Central memory CD8-positive, alpha-beta T cell (primary cell): Measurements from ENCODE around the gene ZNF608.

ENCODE experiments used
- ATAC-seq: fragments of 150-1000 bp; cut with Tn5 transposase; replicated peaks from 2 replicates; pipeline ENCODE4 v1.10.0; 2022; ENCODE audit warnings: mild to moderate bottlenecking, moderate FRiP score, moderate number of reproducible peaks; ENCODE audit not compliant: poor library complexity, severe bottlenecking; ENCODE audit errors: extremely low read depth
- DNase-seq, 2 donors: peaks; one replicate each; pipeline ENCODE4 v3.0.0; 2021; ENCODE audit warnings: low spot score in 2 of 2
- H3K27ac Mint-ChIP-seq: one replicate; pipeline ENCODE4 v1.8.0; 2022; ENCODE audit warnings: low read depth, mild to moderate bottlenecking, moderate library complexity, mixed read lengths
- H3K27me3 Mint-ChIP-seq: one replicate; pipeline ENCODE4 v1.8.0; 2022; ENCODE audit warnings: mixed read lengths
- H3K36me3 Mint-ChIP-seq: one replicate; pipeline ENCODE4 v1.8.0; 2022; ENCODE audit warnings: mild to moderate bottlenecking, moderate library complexity, mixed read lengths; ENCODE audit not compliant: insufficient read depth
- H3K4me1 Mint-ChIP-seq: one replicate; pipeline ENCODE4 v1.8.0; 2022; ENCODE audit warnings: mixed read lengths
- H3K4me3 Mint-ChIP-seq: one replicate; pipeline ENCODE4 v1.8.0; 2022; ENCODE audit warnings: mild to moderate bottlenecking, moderate library complexity, mixed read lengths
- H3K9me3 Mint-ChIP-seq: one replicate; pipeline ENCODE4 v1.8.0; 2022; ENCODE audit warnings: mixed read lengths

The ZNF608 gene

DNA sequence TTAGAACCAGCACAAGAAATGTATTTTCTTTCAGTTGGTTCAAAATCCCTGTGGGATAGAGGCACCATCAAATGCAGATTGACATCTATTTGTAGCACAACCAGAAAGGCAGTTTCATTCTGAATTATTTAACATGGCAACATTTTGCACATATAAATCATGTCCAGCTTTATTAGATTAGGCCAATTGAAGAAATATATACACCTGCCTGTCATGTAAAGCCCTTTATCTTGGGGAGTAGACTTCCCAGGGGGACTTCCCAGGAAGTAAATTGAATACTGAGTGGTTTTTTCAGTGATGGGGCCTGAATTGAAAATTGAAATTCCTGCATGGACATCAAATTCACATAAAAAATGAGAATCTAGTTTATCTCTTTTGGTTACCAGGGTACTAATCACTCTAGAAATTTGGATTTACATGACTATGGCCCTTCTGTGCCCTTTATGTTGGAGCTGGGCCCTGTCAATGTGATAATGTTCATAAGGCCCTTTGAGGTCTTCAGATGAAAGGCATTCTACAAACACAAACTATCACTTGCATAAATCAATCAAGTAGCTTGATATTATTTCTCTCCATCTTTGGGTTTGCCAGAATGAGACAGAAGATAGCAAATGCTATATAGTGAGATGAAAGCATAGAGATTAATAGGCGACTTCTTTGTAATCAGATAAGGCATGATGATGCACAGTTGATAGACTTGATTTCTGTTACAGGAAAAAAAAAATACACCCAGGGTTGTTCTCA is 26.2 kb upstream of the ZNF608 start:
- Mint-ChIP-seq H3K9me3 (peaks cover 16% of the 10 kb centered on the region), H3K27me3 (no peaks in the 10 kb centered on the region), H3K36me3 (no peaks in the 10 kb centered on the region), H3K4me3 (no peak overlapping the region), H3K27ac (no peak overlapping the region), H3K4me1 (no peaks in the 10 kb centered on the region)
- DNase-seq (no peak), ATAC-seq (no peak)

DNA sequence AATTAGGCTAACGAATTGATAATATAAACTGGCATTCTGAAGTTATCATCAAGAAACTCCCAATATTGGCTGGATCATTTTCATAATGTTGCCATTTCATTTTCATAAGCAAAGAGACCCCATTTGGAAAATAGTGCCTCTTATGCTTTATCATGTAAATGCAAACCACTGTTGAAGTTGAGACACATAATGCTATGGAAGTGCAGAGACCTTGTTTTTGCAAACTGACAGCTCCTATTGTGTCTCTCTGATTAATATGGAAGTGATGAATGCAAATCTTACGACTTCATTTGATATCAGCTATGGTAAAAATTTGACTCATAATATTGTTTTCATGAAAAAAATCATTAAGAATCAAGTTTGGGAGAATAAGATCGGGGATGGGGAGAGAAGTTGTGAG is 25.3 kb upstream of the ZNF608 start:
- DNase-seq = no peak
- no peaks in the 10 kb centered on the region for H3K36me3 Mint-ChIP-seq
- peaks cover 16% of the 10 kb centered on the region for H3K9me3 Mint-ChIP-seq
- no peak overlapping the region for H3K27ac Mint-ChIP-seq
- H3K4me3 Mint-ChIP-seq = no peak overlapping the region
- H3K4me1 Mint-ChIP-seq = no peaks in the 10 kb centered on the region
- H3K27me3 Mint-ChIP-seq = no peaks in the 10 kb centered on the region
- no peak for ATAC-seq

DNA sequence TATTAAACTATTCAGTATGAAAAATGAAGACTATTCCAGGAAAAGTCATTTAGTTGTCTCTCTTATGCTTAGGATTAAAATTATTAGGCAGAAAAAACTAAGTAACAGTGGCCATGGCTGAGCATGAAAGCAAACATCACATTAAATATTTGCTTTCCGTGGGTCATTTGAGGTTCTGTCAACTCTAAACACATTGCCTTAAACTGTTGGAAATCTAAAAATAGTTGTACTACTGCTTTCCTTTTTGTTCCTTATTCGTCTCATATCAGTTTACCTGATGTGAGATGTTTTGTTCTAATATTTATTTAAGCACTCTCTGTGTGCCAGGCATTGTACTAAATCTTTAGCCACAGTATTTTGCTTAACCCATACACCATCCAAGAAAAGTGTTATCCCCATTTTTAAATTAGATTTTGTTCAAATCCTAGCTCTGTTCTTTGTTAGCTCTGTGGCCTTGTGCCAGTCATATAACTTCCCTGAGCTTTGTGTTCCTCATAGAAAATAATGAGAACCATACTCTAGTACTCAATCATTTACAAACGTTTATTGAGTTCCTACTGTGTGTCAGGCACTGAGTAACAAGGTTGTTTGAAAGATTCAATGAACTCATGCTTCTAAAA is 18.7 kb upstream of the ZNF608 start:
- ATAC-seq (no peak), DNase-seq (no peak)
- Mint-ChIP-seq H3K27me3 (no peaks in the 10 kb centered on the region), H3K4me3 (no peak overlapping the region), H3K4me1 (no peaks in the 10 kb centered on the region), H3K9me3 (peaks cover 20% of the 10 kb centered on the region), H3K36me3 (no peaks in the 10 kb centered on the region), H3K27ac (no peak overlapping the region)

DNA sequence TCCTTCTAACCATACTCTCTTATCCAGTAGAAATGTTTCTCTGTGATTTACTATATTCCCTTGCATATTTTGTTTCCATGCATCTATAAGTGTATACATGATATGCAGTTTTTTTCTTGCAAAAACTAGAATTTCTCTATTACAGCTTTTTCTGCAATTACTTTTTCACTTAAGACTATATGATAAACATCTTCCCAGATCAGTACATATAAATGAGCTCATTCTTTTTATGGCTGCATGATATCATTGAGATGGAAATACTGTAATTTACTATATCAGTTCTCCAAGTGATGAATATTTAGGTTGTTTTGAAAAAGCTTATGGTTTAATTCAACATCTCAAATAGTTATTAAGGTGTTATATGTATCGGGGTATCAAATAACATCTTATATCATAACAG is 18.1 kb upstream of the ZNF608 start:
- no peaks in the 10 kb centered on the region for H3K36me3 Mint-ChIP-seq
- DNase-seq (no peak), ATAC-seq (no peak)
- H3K27me3 Mint-ChIP-seq = no peaks in the 10 kb centered on the region
- no peaks in the 10 kb centered on the region for H3K4me1 Mint-ChIP-seq
- H3K9me3 Mint-ChIP-seq = peaks cover 15% of the 10 kb centered on the region
- no peak overlapping the region for H3K4me3 Mint-ChIP-seq
- H3K27ac Mint-ChIP-seq = no peak overlapping the region

DNA sequence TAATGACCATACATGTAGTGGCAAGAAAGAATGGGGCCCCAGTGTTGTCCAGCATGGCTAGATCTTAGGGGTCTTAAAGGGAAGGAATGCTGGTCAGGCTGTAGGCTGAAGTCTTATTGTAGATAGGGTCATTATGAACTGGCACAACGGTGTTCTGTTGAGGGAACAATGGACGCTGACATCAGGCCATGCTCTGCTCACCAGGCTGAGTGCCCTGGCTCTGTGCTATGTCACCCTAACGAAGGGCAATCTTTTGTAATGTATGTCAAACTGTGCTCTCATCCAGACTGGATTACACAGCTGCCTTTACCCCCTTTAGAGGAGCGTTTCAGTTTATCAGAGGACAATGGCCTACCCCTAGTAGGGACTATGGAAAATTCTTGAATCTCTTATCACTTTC is 14.6 kb upstream of the ZNF608 start:
- H3K27ac Mint-ChIP-seq = no peak overlapping the region
- H3K36me3 Mint-ChIP-seq = no peaks in the 10 kb centered on the region
- no peaks in the 10 kb centered on the region for H3K4me1 Mint-ChIP-seq
- peaks cover 10% of the 10 kb centered on the region for H3K9me3 Mint-ChIP-seq
- no peak overlapping the region for H3K4me3 Mint-ChIP-seq
- no peak for ATAC-seq
- no peaks in the 10 kb centered on the region for H3K27me3 Mint-ChIP-seq
- no peak for DNase-seq

DNA sequence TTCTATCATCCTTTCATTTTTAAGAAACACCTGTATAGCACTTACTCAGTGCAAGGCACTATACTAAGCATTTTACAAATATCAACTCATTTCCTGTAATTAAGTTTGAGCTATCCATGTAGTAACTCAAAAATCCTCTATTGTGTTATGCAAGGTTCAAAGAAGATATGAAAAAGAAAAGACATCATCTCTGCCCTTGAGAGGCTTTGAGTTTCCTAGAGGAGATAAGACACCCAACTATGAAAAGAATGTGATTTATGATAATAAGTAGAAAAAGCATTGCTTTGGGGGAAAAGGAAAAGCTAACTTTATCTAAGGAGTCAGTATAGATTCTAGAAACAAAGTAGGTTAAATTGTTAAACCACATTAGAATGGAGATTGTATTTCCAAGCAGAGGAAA is 14.2 kb upstream of the ZNF608 start:
- no peak for DNase-seq
- ATAC-seq = no peak
- Mint-ChIP-seq H3K27ac (no peak overlapping the region), H3K4me1 (no peaks in the 10 kb centered on the region), H3K27me3 (no peaks in the 10 kb centered on the region), H3K36me3 (no peaks in the 10 kb centered on the region), H3K4me3 (no peak overlapping the region), H3K9me3 (peaks cover 10% of the 10 kb centered on the region)

DNA sequence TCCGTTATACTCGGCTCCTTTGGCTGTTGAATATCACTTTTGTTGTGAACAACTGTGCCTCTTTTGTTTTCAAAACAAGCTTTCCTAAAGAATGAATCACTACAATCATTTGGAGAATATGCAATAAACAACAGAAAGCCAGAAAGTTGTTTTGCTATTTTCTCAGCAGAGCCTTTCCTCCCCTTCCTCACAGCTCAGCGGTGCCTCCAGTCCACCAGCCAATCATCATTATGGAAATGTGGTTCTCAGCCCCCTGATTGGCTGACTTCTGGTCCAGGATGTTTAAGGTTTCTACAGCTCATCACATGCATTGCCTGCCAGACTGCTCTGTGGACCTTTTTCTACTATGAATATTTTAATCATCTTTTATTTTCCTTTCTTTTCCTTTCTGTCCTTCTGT is 9.1 kb upstream of the ZNF608 start:
- Mint-ChIP-seq H3K9me3 (no peaks in the 10 kb centered on the region), H3K36me3 (no peaks in the 10 kb centered on the region), H3K27ac (no peak overlapping the region), H3K27me3 (no peaks in the 10 kb centered on the region), H3K4me3 (no peak overlapping the region), H3K4me1 (no peaks in the 10 kb centered on the region)
- DNase-seq (no peak), ATAC-seq (no peak)

DNA sequence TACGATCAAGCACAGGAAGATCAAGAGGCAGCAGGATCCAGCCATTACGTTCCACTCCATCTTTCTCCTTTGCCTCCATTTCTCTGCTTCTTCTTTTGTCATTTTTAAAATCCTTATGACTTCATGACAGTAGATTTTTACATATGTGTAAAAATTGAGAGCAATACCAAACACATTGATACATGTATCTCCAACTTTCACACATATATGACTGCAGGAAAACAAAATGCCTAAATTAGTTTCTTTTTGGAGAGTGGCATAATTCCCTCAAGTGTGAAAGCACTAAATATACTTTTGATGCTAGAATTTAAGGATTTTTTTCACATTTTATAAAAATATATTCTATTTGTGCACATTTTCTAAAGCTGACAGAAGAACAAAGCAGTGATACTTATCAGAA is 8.6 kb upstream of the ZNF608 start:
- Mint-ChIP-seq H3K36me3 (no peaks in the 10 kb centered on the region), H3K4me1 (no peaks in the 10 kb centered on the region), H3K4me3 (no peak overlapping the region), H3K27me3 (no peaks in the 10 kb centered on the region), H3K27ac (no peak overlapping the region), H3K9me3 (no peaks in the 10 kb centered on the region)
- no peak for DNase-seq
- ATAC-seq = no peak

DNA sequence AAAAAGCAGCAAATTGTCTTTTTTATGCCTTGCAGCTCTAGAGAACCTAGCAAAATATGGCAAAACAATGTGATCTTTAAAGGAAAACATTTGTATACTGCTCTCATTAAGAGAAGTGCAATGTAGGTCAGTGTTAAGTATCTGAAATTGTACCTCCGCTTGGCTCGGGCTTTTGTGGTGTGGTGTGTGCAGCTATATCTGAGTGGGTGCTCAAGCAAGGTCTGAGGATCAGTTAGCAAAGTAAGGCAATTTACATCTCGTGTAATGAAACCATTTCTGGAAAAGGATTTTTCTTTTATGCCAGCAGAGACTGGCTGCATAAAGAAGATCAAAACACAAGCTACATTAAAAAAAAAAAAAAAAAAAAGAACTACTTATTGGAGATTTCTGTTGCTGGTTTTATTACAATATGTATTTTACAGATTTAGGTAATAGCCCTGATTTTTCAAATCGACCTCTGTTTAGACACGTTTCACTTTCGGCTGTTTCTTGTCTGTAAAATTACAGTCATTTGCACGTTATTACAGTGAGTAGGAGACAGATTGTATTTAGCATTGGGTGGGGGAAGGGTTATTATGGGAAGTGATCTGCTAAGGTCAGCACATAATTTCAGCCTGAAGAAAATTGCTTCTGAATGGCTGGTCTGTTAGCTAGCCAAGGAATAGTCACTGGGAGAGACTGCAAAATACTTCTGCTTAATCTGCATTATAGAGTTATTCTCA is 7.9 kb upstream of the ZNF608 start:
- Mint-ChIP-seq H3K27me3 (no peaks in the 10 kb centered on the region), H3K4me1 (no peaks in the 10 kb centered on the region), H3K36me3 (no peaks in the 10 kb centered on the region), H3K27ac (no peak overlapping the region), H3K4me3 (no peak overlapping the region), H3K9me3 (no peaks in the 10 kb centered on the region)
- ATAC-seq (no peak), DNase-seq (no peak)

DNA sequence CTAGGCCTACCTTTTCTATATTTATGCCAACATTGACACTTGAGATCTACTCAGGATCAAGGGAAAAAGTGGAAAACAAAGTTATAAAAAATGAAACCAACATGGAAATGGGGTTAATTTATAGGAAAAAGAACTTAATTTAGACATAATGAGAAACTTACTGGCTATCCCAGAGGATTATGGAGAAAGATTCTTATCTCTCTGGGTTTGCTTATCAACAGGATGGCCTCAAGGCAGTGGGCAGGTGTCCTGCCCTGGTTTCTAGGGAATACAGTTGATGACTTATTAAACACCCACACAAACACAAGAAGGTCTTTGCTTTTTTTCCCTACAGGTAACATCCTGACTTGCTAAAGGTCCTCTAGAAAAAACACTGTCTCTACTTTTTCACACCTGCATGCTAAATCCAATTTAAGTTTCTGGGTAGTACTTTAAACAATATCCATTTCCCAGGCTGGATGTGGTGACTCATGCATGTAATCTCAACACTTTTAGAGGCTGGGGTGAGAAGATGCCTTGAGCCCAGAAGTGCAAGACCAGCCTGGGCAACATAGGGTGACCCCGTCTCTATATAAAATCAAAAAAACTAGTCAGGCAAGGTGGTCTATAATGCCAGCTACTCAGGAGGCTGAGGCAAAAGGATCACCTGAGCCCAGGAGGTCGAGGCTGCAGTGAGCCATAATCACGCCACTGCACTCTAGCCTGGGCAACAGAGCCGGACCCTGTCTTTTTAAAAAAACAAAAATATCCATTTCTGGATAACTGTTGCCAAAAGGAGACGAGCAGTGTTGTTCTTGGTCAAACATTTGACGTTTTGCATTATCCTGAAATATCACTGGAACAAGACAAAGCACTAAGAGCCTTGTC is 6.6 kb upstream of the ZNF608 start:
- Mint-ChIP-seq H3K4me1 (no peaks in the 10 kb centered on the region), H3K27me3 (peaks cover 12% of the 10 kb centered on the region), H3K9me3 (no peaks in the 10 kb centered on the region), H3K36me3 (no peaks in the 10 kb centered on the region), H3K27ac (no peak overlapping the region), H3K4me3 (no peak overlapping the region)
- ATAC-seq (no peak), DNase-seq (no peak)

DNA sequence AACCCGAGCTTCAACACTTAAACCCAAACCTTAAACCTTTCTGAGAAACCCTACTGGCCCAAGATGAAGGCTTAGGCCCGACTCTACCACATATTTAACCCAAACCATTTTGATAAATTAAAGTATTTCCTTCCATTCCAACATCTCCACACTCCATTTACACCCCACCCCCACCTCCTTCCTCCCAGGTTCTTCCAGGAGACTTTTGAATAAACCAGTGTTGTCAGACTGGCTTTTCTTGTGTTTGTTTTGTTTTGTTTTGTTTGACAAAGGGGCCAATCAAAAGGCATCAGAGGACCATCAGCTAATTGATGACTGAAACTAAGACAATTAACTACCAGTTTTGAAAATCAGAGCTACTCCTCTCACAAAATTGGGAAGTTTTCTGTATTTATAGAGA is 4.6 kb upstream of the ZNF608 start:
- DNase-seq (no peak), ATAC-seq (no peak)
- Mint-ChIP-seq H3K36me3 (no peaks in the 10 kb centered on the region), H3K27ac (no peak overlapping the region), H3K4me3 (no peak overlapping the region), H3K27me3 (peaks cover 33% of the 10 kb centered on the region), H3K9me3 (no peaks in the 10 kb centered on the region), H3K4me1 (peaks cover 7% of the 10 kb centered on the region)

DNA sequence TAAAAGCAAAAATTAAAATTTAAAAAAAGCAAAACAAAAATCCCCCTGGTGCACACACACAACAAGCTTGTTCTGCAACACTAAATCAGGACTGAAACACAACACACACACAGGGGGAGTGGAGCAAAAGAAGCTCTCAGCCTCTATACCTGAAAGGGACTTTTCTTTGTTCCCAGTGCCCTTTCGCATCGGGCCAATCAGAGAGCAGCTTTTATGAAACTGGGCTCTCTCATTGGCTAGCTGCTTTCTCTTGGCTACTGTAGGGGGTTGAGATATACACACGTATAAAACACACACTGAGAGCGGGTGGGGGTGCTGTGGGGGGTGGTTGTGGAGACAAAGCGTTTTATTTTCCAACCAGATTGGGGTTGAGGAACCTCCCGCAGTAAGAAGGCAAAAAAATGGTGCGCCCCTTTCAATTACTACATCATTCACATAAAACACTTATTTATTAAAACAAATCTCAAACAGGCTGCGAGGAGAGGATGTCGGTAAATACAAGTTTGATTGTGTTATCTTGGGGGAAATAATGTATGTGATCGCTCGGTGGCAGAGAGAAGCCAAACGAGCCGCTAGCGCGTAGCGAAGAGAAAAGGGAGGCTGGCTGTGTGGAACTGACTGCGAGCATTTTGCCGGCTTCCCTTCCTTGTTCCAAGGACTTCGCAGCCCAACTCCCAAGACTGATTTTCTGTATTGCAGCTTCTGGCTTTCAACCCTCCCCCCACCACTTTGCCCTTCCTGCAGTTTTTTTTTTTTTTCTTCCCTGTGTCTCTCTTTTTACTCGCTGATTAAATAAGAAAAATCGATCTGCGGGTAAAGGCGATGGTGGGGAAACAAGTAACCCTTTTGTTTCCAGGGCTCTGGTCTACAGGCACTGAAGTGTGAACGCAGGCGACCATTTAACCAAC is 2.5 kb upstream of the ZNF608 start:
- ATAC-seq (peak; percentile 63), DNase-seq (no peak)
- no peaks in the 10 kb centered on the region for H3K36me3 Mint-ChIP-seq
- no peak overlapping the region for H3K4me3 Mint-ChIP-seq
- H3K4me1 Mint-ChIP-seq = peaks cover 7% of the 10 kb centered on the region
- peaks cover 38% of the 10 kb centered on the region for H3K27me3 Mint-ChIP-seq
- H3K27ac Mint-ChIP-seq = no peak overlapping the region
- no peaks in the 10 kb centered on the region for H3K9me3 Mint-ChIP-seq
